ENCODE measurements around the gene MTUS2. TPM values are rescaled to one million over a fixed set of nuclear protein-coding genes. Genes with fewer than 3 reads are reported as not detected.

MTUS2 gene
- total and polyA plus RNA-seq, 2 of the 8 experiments (the other 6 are each of a cell fraction or from before 2014, with no cell fraction given), result 0.18 to 0.80 TPM

DNA sequence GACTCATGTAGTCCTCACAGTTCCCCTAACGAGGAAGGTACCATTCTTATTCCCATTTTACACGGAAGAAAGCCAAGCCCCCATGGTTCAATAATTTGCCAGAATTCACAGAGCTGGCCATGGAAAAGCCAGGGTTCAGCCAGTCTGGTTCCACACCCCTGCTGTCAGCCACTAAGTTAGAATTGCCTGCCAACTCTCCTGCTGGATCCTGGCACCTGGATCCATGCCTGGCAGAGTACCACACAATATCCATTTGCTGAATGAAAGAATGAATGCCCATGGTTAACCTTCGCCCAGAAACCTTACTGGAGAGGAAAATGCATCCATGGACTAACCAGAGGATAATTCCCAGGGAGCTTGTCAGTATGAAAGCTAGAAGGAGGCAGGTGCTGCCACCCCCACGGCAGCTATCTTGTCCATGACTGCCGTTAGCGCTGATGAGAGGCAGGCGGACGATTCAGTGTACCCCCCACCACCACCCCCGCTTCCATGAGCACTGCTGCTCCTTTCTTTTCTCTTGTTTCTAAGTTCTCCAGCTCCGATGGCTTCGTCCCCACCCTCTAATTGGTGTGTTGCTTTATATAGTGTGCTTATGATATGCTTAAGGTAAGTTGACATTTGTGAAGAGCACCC, 660.9 kb downstream of the MTUS2 start (continued):
- TF ChIP-seq TAF7 (optimal IDR thresholded peaks at IDR 0.05; ENCODE audit: borderline replicate concordance, low read depth, low read length), result no peak
- TF ChIP-seq CHD1 (IDR thresholded peaks at IDR 0.05; ENCODE audit: low read depth, low read length), result no peak
- TF ChIP-seq KDM5A (IDR thresholded peaks at IDR 0.05; ENCODE audit: low read length), result no peak
- TF ChIP-seq POLR2A (IDR thresholded peaks at IDR 0.05; ENCODE audit: control extremely low read depth in 1 of 2, low read depth in 2 of 2, low read length in 2 of 2), result no peak
- TF ChIP-seq CBX5 (IDR thresholded peaks at IDR 0.05; ENCODE audit: low read depth, low read length), result no peak
- TF ChIP-seq, protein P1, sequence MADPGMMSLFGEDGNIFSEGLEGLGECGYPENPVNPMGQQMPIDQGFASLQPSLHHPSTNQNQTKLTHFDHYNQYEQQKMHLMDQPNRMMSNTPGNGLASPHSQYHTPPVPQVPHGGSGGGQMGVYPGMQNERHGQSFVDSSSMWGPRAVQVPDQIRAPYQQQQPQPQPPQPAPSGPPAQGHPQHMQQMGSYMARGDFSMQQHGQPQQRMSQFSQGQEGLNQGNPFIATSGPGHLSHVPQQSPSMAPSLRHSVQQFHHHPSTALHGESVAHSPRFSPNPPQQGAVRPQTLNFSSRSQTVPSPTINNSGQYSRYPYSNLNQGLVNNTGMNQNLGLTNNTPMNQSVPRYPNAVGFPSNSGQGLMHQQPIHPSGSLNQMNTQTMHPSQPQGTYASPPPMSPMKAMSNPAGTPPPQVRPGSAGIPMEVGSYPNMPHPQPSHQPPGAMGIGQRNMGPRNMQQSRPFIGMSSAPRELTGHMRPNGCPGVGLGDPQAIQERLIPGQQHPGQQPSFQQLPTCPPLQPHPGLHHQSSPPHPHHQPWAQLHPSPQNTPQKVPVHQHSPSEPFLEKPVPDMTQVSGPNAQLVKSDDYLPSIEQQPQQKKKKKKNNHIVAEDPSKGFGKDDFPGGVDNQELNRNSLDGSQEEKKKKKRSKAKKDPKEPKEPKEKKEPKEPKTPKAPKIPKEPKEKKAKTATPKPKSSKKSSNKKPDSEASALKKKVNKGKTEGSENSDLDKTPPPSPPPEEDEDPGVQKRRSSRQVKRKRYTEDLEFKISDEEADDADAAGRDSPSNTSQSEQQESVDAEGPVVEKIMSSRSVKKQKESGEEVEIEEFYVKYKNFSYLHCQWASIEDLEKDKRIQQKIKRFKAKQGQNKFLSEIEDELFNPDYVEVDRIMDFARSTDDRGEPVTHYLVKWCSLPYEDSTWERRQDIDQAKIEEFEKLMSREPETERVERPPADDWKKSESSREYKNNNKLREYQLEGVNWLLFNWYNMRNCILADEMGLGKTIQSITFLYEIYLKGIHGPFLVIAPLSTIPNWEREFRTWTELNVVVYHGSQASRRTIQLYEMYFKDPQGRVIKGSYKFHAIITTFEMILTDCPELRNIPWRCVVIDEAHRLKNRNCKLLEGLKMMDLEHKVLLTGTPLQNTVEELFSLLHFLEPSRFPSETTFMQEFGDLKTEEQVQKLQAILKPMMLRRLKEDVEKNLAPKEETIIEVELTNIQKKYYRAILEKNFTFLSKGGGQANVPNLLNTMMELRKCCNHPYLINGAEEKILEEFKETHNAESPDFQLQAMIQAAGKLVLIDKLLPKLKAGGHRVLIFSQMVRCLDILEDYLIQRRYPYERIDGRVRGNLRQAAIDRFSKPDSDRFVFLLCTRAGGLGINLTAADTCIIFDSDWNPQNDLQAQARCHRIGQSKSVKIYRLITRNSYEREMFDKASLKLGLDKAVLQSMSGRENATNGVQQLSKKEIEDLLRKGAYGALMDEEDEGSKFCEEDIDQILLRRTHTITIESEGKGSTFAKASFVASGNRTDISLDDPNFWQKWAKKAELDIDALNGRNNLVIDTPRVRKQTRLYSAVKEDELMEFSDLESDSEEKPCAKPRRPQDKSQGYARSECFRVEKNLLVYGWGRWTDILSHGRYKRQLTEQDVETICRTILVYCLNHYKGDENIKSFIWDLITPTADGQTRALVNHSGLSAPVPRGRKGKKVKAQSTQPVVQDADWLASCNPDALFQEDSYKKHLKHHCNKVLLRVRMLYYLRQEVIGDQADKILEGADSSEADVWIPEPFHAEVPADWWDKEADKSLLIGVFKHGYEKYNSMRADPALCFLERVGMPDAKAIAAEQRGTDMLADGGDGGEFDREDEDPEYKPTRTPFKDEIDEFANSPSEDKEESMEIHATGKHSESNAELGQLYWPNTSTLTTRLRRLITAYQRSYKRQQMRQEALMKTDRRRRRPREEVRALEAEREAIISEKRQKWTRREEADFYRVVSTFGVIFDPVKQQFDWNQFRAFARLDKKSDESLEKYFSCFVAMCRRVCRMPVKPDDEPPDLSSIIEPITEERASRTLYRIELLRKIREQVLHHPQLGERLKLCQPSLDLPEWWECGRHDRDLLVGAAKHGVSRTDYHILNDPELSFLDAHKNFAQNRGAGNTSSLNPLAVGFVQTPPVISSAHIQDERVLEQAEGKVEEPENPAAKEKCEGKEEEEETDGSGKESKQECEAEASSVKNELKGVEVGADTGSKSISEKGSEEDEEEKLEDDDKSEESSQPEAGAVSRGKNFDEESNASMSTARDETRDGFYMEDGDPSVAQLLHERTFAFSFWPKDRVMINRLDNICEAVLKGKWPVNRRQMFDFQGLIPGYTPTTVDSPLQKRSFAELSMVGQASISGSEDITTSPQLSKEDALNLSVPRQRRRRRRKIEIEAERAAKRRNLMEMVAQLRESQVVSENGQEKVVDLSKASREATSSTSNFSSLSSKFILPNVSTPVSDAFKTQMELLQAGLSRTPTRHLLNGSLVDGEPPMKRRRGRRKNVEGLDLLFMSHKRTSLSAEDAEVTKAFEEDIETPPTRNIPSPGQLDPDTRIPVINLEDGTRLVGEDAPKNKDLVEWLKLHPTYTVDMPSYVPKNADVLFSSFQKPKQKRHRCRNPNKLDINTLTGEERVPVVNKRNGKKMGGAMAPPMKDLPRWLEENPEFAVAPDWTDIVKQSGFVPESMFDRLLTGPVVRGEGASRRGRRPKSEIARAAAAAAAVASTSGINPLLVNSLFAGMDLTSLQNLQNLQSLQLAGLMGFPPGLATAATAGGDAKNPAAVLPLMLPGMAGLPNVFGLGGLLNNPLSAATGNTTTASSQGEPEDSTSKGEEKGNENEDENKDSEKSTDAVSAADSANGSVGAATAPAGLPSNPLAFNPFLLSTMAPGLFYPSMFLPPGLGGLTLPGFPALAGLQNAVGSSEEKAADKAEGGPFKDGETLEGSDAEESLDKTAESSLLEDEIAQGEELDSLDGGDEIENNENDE (IDR thresholded peaks at IDR 0.05; ENCODE audit: insufficient replicate concordance, low read length), result no peak
